Activated CD8-positive, alpha-beta memory T cell treated with anti-CD3 and anti-CD28 coated beads, Interleukin-2, amount 50 U/mL, for 4 hours (primary cell): ENCODE measurements around the gene EVI5L.

Source experiments
- DNase-seq: peaks from one replicate; pipeline ENCODE4 v3.0.0-alpha.2; 2020

EVI5L gene

GRCh38 chr19:7818806-7819205 lies 11.2 kb upstream of the EVI5L start:
- DNase-seq = no peak

GRCh38 chr19:7819337-7819736 lies 10.7 kb upstream of the EVI5L start:
- DNase-seq = no peak

GRCh38 chr19:7820588-7820987 lies 9.4 kb upstream of the EVI5L start:
- no peak for DNase-seq

DNA sequence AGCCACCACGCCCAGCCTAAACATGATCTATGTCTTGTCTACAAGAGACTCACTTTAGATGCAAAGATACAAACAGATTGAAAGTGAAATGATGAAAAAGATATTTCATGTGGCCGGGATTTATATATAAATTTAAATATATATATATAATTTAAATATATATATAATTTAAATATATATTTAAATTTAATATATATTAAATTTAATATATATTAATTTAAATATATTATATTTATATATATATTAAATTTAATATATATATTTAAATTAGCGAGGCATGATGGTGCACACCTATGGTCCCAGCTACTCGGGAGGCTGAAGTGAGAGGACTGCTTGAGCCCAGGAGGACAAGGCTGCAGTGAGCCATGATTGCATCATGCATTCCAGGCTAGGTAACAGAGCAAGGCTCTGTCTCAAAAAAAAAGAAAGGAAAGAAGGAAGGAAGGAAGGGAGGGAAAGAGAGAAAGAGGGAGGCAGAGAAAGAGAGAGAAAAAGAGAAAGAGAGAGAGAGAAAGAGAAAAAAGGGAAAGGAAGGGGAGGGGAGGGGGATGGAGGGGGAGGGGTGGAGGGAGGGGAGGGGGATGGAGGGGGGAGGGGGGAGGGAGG lies 7.0 kb upstream of the EVI5L start:
- DNase-seq = no peak

DNA sequence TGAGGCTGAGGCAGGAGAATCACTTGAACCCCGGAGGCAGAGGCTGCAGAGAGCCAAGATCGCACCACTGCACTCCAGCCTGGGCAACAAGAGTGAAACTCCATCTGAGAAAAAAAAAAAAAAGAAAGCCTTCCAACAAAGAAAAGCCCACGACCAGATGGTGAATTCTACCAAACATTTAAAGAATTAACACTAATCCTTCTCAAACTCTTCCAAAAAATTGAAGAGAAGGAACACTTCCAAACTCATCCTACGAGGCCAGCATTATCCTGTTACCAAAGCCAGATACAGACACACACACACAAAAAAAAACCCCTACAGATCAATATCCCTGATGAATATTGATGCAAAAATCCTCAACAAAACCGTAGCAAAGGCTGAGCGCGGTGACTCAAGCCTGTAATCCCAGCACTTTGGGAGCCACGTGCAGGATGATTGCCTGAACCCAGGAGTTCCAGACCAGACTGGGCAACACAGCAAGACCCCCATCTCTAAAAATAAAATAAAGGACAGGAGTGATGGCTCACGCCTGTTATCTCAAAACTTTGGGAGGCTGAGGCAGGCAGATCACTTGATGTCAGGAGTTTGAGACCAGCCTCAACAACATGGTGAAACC lies 6.2 kb upstream of the EVI5L start:
- DNase-seq = no peak

DNA sequence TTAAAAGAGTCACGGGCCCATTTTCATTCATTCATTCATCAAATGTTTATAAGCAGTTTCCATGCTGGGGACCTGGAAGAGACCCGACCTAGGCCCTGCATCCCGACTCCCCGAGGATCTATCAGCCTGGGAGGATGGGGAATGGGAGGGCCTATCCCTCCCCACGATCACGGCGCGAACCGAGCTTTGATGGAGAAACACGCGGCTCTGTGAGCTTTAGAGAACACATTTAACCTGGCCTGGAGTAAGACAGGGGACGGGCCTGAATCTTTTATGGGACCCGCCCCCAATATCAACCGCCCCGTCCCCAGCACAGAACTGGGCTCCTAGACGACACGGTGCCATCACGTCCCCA lies 875 bp upstream of the EVI5L start:
- DNase-seq = no peak

DNA sequence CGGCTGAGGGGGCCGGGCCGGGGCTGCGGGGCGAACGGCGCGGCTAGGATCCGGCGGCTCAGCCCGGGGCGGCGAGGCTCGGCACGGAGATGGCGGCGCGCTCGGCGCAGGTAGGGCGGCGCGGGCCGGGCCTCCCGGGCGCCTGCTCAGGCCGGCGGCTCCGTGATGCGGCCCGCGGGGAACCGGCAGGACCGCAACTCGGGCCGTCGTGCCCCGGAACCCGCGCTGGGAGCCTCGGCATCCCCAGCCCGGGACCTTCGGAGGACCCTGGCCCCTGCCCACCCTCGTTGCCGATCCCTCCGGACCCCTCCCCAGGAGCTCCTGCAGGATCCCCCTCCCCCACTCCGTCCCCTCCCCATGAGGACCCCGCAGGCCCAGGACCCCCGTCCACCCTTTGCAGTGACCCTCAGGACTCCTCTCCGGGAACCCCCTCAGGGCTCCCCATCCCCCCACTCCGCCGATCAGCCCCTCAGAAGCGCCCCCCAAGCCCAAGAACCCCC lies 304 bp downstream of the EVI5L start:
- DNase-seq = peak; percentile 30

GRCh38 chr19:7830823-7831222 lies 805 bp downstream of the EVI5L start:
- no peak for DNase-seq

GRCh38 chr19:7831452-7831851 lies 1.4 kb downstream of the EVI5L start:
- DNase-seq = no peak

- no peak for DNase-seq
These were observed 2.0 kb downstream of the EVI5L start for GRCh38 chr19:7832009-7832408.

GRCh38 chr19:7832781-7833180 lies 2.8 kb downstream of the EVI5L start:
- no peak for DNase-seq

GRCh38 chr19:7833225-7834099 lies 3.4 kb downstream of the EVI5L start:
- DNase-seq = no peak

GRCh38 chr19:7839476-7839875 lies 9.5 kb downstream of the EVI5L start:
- DNase-seq = no peak

- no peak for DNase-seq
These were observed 10.6 kb downstream of the EVI5L start for GRCh38 chr19:7840629-7841028.

DNA sequence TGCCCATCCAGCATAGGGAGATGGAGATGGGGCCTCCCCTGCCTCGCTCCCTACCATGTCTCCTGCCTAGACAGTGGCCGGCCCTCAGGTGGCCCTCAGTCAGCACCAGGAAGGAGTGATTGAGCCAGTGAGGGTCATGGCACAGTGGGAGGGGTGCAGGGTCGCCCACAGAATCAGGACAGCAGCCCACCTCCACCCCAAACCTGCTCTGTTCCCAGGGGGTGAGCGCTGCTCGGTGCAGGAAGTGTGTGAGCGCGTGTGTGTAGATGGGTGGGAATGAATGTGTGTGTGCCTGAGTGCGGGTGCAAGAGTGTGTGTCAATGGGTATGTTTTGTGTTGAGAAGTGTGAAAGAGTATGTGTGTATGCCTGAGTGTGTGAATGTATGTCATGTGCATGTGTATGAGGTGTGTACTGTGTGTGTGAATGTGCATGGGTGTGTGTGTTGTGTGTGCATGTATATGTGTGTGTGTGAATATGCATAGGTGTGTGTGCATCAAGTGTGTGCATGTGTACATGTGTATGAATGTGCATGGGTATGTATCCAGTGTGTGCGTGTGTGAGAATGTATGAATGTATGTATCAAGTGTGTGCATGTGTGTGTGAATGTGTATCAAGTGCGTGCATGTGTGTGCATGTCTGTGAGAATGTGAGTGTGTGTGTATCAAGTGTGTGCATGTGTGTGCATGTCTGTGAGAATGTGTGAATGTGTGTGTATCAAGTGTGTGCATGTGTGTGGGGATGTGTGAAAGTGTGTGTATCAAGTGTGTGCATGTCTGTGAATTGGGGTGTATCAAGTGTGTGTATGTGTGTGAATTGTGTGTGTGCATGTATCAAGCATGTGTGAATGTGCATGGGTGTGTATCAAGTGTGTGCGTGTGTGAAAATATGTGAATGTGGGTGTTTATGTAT lies 12.0 kb downstream of the EVI5L start:
- no peak for DNase-seq

GRCh38 chr19:7842661-7843294 lies 12.8 kb downstream of the EVI5L start:
- DNase-seq = no peak

- no peak for DNase-seq
These were observed 13.5 kb downstream of the EVI5L start for GRCh38 chr19:7843521-7843920.

DNA sequence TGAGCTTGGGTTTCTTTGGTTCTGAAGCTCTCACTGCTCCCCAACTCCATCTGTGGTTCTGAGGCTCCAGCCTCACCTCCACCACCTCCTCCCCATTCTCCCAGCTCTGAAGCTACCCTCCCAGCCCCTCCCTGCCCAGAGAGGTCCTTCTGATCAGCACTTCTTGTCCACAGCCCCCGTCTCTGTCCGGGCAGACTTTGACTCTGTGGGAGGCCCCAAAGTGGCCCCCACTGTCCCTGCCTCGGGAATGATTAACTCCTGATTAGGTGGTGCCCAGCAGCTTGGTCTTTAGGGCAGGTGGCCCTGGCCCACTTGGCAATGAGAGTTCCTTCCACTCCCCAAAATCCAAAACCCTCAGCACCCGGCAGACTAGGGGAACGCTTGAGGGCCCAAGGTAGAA lies 14.4 kb downstream of the EVI5L start:
- DNase-seq = no peak

- DNase-seq = no peak
These were observed 14.9 kb downstream of the EVI5L start for GRCh38 chr19:7844951-7845350.

DNA sequence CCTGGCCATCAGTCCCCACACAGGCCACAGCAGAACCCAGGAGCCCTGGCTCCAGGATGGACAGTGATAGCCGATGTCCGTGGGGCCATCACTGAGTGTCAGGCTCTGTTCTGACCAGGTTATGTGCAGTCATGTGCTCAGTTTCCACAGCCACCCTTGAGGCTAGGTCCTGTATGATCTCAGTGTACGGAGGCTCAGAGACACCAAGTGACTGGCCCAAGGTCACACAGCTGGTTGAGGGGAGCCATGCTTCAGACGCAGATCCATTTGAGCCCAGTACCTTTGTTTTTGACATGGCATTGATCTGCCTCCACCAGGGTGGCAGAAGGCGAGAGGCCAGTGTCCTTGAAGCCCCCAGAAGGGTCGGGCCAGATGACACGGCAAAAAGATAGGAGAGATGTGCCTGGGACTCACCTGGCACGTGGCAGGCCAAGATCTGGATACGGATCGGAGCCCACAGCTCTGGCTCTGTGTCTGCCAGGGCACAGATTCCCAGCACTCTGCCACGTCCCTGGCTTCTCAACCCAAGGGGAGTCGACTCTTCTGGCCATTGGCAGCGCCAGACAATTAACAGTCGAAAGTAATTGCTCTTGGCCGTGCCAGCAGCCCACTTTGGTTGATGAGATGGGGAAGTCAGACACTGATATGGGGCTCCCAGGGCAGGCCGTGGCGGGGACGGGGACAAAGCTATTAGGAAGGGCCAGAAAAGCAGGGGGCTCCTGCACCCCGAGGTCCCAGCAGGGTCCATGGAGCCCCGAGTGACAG lies 15.6 kb downstream of the EVI5L start:
- no peak for DNase-seq

DNA sequence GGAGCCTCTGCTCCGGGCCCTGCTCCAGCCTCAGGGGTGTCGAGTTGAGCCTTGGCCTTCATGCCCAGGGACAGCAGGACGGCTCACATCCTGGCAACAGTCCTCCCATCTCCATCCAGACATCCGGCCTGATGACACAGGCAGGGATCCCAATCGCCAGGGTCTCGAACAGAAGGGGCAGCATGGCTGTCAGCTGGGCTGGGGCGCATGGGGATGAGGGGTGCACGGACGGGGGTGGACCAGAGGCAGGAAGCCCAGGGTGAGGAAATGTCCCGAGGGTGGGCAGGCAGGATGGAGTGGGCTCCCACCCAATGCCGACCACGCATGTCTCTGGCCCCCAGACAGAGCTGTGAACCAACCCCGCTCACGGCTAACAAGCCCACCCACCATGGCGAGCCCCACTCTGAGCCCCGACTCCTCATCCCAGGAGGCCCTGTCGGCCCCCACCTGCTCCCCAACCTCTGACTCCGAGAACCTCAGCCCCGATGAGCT lies 16.2 kb downstream of the EVI5L start:
- no peak for DNase-seq

DNA sequence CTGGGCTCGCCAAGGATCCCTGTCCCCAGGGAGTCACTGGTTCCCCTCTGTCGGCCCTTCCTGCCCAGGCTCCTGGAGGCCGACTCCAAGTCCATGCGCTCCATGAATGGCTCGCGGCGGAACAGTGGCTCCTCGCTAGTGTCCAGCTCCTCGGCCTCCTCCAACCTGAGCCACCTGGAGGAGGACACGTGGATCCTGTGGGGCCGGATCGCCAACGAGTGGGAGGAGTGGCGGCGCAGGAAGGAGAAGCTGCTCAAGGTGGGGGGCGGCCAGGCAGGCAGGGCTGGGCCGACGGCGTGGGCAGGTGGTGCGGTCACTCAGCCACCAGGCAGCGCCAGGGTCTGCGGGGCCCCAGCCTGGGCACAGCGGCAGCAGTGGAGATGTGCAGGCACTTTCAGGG lies 17.6 kb downstream of the EVI5L start:
- no peak for DNase-seq
